CD4-positive, alpha-beta T cell treated with Interferon gamma for 1 hour (primary cell): ENCODE measurements around the gene CAMTA1.
"Not testable (repeated sequence)": the region's sequence is repeated elsewhere in the genome, so short reads cannot be mapped to it uniquely, and the experiment has no call there.

Experiments used
- DNase-seq: peaks from one replicate; pipeline ENCODE4 v3.0.0-alpha.2; 2020

The CAMTA1 gene

DNA sequence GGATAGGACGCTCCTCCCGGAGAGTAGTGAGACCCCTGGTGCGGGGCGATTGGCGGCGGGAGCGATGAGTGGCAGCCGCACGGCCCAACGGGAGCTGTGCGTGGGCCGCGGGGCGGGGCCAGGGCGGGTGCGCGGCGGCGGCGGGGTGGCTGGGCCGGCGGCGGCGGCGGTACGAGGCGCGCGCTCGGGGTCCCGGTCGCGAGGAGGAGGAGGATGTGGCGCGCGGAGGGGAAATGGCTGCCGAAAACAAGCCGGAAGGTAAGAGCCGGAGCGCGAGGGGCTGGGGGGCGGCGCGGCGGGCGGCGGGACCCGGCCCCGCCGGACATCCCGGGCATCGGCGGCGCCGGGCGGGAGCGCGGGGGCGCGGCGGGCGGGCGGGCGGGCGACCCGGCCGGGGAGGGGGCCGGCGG lies at the start of gene CAMTA1:
CAMTA1 (plus strand) TSS at position 137 of the 410 bp plus-strand sequence; CDS start at position 214, 77 bp downstream.
- DNase-seq = no peak

DNA sequence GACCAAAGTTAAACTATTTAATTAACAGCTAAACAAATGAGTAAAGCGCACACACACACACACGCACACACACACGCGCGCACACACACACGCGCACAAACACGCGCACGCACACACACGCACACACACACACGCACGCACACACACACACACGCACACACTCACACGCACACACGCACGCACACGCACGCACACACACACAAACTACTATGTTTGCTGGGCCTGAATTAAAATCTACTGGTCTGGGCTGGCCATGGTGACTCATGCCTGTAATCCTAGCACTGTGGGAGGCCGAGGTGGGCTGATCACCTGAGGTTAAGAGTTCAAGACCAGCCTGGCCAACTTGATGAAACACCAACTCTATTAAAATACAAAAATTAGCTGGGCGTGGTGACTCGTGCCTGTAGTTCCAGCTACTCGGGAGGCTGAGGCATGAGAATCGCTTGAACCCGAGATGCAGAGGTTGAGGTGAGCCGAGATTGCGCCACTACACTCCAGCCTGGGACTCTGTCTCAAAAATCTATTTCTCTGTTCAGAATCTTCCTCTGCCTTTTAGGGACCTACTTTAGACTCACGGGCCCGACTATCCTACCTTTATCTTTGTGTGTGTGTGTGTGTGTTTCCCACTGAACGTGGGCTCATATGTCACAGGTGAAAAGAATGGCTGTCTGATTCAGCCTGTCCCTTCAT lies 46.1 kb upstream of the CAMTA1 start:
- DNase-seq = no peak

GRCh38 chr1:6742676-6743188 lies 42.5 kb upstream of the CAMTA1 start:
- not testable (repeated sequence) for DNase-seq

DNA sequence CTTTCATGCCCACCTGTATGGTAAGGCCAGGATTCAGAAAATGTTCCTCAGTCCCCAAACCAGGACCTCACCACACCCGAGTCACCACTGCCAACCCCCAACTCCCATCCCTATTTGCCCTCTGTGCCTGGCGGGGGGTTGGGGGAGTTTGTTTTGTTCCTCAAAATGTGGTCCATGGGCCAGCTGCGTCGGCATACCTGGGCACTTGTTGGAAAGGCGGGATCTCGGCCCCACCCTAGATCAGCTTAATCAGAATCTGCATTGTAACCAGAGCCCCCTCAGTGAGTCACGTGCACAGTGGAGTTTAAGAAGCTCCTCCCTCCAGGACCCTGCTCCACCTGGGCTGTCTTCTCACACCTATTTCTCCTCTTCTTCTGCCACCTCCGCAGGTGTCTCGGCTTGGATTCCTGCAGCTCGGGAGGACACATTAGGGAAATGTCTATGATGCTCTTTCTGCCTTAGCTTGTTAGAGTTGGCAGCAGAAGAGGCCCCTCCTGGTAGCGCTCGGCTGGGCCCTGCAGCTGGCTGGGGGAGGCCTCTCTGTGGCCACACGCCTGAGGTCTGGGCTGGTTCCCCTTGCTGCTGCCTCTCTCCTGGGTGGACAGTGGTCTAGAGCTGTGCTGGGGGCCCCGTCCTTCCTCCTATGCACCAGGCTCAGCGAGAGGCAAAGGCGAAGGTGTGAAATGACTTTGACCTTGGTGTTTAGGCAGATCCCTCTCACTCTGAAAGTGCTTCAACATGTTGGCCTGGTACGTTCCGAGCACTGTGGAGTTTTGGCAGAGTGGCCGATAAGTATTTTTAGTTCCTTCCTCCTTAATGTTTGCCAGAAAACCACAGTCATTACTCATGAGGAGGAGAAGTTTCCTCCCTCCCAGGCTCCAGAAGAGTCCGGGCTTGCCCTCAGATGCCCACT lies 41.8 kb upstream of the CAMTA1 start:
- peak; percentile 2 for DNase-seq

DNA sequence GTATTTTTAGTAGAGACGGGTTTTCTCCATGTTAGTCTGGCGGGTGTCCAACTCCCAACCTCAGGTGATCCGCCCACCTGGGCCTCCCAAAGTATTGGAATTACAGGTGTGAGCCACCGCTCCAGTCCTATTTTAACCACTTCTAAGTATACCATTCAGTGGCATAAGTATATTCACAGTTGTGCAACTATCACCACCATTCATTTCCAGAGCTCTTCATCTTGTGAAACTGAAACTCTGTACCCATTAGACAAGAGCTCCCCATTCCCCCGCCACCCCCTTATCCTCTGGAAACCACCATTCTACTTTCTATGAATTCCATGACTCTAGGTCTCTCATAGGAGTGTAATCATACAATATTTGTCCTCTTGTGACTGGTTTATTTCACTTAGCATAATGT lies 40.2 kb upstream of the CAMTA1 start:
- no peak for DNase-seq

DNA sequence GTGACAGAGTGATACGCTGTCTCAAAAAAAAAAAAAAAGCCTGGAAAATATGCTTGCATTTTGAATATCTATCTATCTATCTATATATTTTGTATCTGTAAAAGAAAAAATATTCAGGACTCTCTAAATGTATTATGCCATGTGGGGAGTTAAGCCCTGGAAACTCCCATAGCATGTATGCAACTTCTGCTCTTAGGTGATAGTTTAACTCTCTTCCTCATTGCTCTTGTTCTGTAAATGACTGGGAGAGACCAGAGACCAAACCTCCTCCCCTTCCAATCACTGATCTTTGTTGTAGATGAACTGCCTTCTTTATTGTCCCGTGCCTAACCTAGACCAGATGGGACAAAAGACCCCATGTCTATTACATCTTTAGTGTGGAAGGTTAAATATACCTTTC lies 37.6 kb upstream of the CAMTA1 start:
- no peak for DNase-seq

DNA sequence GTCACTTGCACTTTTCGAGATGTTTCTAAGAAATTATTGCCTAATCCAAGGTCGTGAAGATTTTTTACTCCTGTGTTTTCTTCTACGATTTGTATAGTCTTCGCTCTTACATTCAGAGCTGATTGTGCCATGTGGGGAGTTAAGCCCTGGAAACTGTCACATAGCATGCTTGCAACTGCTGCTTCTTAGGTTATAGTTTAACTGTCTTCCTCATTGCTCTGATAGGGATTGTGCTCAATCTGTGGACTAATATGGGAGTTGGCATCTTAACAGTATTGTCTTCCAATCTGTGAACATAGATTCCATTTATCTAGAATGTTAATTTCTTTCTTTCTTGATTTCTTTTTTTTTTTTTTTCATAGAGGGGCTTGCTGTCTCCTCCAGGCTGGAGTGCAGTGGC lies 34.8 kb upstream of the CAMTA1 start:
- DNase-seq = no peak

DNA sequence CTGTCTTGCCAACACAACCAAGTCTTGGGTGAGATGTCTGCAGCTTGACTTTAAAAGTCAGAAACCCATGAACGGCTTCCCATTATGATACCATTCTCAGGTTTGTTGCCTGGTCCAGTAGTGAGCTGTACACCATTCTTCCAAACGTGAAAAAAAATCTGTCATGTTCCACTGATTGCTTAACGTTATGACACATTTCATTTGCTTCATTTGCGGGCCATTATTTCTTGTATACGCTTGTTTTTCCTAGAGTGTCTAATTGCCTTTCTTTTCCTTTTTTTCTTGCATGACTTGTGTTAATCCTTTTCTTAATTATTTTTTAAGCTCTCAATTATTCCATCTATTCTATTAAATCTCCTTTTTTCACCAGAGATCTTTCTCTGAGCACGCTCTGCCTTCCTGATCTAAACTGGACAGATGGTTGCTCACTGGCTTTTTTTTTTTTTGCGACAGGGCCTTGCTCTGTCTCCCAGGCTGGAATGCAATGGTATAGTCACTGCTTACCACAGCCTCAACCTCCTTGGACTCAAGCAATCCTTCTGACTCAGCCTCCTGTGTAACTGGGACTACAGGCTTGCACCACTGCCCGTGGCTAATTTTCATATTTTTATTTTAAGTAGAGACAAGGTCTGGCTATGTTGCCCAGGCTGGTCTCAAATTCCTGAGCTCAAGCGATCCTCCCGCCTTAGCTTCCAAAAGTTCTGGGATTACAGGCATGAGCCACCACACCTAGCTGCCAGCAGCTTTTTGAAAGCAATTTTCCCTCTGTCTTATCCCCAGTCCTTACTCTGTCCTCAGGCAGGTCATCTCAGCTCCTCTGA lies 31.7 kb upstream of the CAMTA1 start:
- no peak for DNase-seq

GRCh38 chr1:6756457-6756856 lies 28.8 kb upstream of the CAMTA1 start:
- DNase-seq = no peak

DNA sequence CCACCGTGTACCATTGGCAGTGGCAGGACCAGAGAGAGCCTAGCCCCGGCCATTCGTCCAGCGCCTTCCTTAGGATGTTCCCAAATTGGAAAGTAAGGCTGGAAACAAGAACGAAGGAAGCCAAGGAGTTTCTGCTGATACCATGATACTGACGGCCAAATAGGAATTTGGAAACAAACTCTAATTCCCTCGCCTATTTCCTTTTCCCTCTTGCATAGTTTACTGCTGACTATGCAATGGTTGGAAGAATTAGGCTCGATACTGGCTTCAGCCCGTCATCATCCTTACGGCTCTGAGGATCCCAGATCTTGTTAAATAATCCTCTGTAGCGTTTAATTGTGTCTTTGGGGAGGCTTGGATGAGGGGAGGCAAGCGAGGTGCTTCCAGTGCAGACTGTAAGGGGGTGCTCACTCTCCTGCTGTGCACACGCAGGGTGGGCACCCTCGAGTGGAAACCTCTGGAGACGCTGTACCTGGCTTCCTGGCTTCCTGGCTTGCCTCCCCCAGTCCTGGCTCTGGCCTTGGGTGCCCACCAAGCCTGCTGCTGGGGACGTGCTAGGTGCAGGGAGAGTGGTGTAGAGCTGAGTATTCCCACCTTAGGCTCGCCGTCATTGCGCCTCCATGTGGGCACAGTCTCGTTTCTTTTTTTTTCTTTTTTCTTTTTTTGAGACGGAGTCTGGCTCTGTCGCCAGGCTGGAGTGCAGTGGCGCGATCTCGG lies 27.4 kb upstream of the CAMTA1 start:
- DNase-seq = no peak

DNA sequence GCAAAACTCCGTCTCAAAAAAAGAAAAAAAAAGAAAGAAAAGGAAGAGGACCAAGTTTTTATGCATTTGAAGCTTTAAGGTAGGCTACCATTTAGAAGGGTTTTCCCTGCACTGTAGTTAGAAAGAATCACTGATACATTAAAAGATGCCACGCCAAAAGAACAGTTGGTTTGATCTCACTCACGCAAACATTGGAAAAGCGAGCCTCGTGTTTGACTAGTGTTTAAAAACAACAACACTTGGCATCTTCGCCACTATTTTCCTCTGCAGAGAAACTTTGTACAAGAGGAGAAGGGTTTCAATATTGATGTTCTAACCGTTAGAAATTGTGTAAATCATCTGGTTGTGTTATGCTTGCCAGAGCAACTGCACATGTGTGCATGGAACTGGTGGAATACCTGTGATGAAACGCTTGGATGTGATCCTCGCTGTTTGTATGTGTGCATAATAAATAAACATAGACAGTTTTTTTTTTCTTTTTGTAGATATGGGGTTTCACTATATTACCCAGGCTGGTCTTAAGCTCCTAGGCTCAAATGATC lies 24.0 kb upstream of the CAMTA1 start:
- no peak for DNase-seq

DNA sequence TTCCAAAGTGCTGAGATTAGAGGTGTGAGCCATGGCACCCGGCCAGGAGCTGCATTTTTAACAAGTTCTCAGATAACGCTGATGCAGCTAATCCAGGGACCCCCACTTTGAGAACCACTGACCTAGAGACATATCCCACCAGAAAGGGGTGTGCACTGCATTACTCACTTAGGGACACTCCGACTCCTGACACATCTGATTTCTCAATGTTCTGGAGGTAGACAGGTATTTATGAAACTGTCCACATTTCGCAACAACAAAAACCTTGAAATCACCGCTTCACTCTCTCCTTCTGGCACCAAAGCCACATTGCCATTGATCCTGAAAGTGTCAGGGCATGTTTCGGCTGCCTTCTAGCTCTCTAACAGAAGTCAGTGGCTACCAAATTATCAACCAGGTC lies 23.2 kb upstream of the CAMTA1 start:
- DNase-seq = no peak

DNA sequence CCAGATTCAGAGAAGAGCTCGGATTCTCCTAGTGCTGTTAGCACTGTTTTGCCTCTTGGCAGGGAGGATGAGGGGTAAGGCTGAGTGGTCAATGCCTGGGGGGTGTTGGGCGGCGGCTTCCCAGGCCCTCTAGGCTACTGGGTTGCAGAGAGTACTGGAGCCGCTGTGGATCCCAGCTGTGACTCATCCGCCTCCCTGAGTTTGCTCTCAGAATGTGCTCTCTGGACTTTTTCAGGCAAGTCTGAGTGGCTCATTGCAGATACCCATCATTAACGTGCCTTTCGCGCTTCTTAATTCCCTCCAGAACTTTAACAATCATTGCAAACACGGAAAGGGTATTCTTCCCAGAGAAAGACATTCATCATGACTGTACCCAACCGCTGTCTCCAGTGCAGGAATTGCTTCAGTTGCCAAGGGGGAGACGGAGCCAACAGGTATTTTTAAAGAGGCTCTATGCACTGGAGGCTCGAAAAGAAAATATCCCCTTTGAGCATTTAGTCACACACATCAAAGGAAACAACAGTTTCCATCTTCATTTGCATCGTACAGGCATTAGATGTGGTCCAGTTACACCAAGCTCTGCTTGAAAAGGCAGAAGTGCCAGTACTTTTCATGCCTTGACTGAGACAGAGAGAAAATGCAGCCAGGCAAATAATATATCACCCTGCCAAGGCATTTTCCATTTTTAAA lies 14.4 kb upstream of the CAMTA1 start:
- DNase-seq = no peak

DNA sequence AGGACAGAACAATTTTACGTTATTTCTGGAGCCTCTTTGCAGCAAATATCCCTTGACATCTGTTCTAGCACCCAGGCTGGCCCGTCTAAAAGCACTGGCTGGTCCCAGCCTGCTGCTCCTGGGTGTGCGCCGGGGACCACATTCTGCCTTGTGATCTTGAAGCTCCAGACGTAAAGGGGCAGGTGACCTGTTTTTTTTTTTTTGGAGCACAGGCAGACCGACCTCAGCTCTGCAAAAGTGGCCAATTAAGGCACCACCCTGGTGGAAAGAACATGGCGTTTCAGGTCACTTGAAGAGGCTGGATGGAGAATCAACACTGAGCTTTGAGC lies 13.8 kb upstream of the CAMTA1 start:
- DNase-seq = no peak

GRCh38 chr1:6774381-6774780 lies 10.9 kb upstream of the CAMTA1 start:
- no peak for DNase-seq

GRCh38 chr1:6775261-6776043 lies 9.8 kb upstream of the CAMTA1 start:
- no peak for DNase-seq

GRCh38 chr1:6776389-6776788 lies 8.9 kb upstream of the CAMTA1 start:
- no peak for DNase-seq

- peak; percentile 4 for DNase-seq
These were observed 8.4 kb upstream of the CAMTA1 start for GRCh38 chr1:6776895-6777294.

GRCh38 chr1:6777813-6778212 lies 7.4 kb upstream of the CAMTA1 start:
- no peak for DNase-seq

DNA sequence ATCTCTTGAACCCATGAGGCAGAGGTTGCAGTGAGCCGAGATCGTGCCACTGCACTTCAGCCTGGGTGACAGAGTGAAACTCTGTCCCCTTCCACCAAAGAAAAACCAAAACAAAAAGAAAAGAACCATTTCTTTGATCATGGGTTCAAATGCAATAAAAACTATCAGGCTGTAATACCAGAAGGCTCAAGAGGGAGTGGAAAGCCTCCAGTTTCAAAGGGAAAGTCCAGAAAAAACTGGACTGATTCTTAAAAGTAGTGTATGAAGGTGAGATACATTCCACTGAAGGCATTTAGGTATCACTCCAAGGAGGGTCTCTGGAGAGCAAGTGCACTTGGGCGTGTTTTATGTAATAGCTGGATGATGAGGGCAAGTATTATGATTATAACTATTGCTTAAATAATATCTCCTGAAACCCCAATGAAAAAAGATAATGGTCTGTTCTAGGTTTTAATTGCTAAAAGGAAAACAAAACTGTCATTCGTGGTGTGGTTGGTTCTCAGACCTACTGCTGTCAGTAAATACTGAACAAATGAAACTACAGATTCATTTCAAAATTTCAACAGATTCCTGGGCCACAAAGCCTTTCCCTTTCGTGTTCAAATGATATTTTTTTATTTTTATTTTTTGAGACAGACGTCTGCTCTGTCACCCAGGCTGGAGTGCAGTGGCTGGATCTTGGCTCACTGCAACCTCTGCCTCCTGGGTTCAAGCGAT lies 6.0 kb upstream of the CAMTA1 start:
- no peak for DNase-seq
